CD14-positive monocyte (primary cell): ENCODE data around the gene OTUB1. TPM values are rescaled to one million over a fixed set of nuclear protein-coding genes. Genes with fewer than 3 reads are reported as not detected.

Experiments
- DNase-seq, 3 donors: peaks; one replicate each; pipeline ENCODE4 v3.0.0-alpha.2; 2011 to 2022
- H2AFZ ChIP-seq: 2 replicates; pipeline ENCODE4 v1.6.0; 2012; ENCODE audit warnings: mild to moderate bottlenecking, low read depth, low read length, inconsistent platforms; ENCODE audit not compliant: insufficient read depth, poor library complexity, severe bottlenecking
- H3K27ac ChIP-seq, 2 donors: 1 replicate in 1 of 2; 2 replicates in 1 of 2; pipeline ENCODE4 v1.5.1; 2012 to 2013; ENCODE audit warnings: low read length in 2 of 2, control low read depth in 1 of 2, inconsistent platforms in 1 of 2, low read depth in 1 of 2, mild to moderate bottlenecking in 1 of 2
- H3K27me3 ChIP-seq, 2 donors: one replicate each; pipeline versions ENCODE4 v1.6.0 to v1.6.1; 2011 to 2013; ENCODE audit warnings: low read length in 2 of 2; ENCODE audit not compliant: control insufficient read depth in 2 of 2, insufficient read depth in 2 of 2
- H3K36me3 ChIP-seq, 2 donors: replicated peaks in 1 of 2; 1 replicate in 1 of 2; 2 replicates in 1 of 2; pipeline versions ENCODE4 v1.5.1 to v1.6.1; 2012 to 2013; ENCODE audit warnings: low read length in 2 of 2, control low read depth in 1 of 2, inconsistent platforms in 1 of 2, mild to moderate bottlenecking in 1 of 2; ENCODE audit not compliant: insufficient read depth in 2 of 2, control insufficient read depth in 1 of 2
- H3K4me1 ChIP-seq, 2 donors: 1 replicate in 1 of 2; 2 replicates in 1 of 2; pipeline versions ENCODE4 v1.5.1 to v1.6.1; 2012 to 2013; ENCODE audit warnings: low read length in 2 of 2, control low read depth in 1 of 2, inconsistent platforms in 1 of 2, mild to moderate bottlenecking in 1 of 2, moderate library complexity in 1 of 2; ENCODE audit not compliant: insufficient read depth in 2 of 2, control insufficient read depth in 1 of 2
- H3K4me2 ChIP-seq: replicated peaks from 2 replicates; pipeline ENCODE3; 2012; ENCODE audit warnings: low read length, moderate library complexity, mild to moderate bottlenecking; ENCODE audit not compliant: poor library complexity, severe bottlenecking; ENCODE audit errors: extremely low read depth
- H3K4me3 ChIP-seq, 3 experiments: fragments of 200-600 bp in 1 of 3; sonication (generic) in 1 of 3; replicated peaks in 1 of 3; 1 replicate in 2 of 3; 2 replicates in 1 of 3; pipeline ENCODE4 v1.5.1; 2011 to 2013; ENCODE audit warnings: low read length in 3 of 3, mild to moderate bottlenecking in 3 of 3, control low read depth in 2 of 3, low read depth in 2 of 3, inconsistent platforms in 1 of 3, moderate library complexity in 1 of 3
- H3K79me2 ChIP-seq: 2 replicates; pipeline ENCODE4 v1.6.0; 2012; ENCODE audit warnings: mild to moderate bottlenecking, control low read depth, inconsistent platforms, low read length, moderate library complexity; ENCODE audit not compliant: insufficient read depth
- H3K9ac ChIP-seq: 2 replicates; pipeline ENCODE4 v1.6.0; 2017; ENCODE audit warnings: low read length, mild to moderate bottlenecking; ENCODE audit not compliant: insufficient read depth, poor library complexity, severe bottlenecking
- H3K9me3 ChIP-seq, 2 donors: replicated peaks in 1 of 2; 1 replicate in 1 of 2; 2 replicates in 1 of 2; pipeline versions ENCODE4 v1.5.1 to v1.6.1; 2012 to 2013; ENCODE audit warnings: low read length in 2 of 2, control low read depth in 1 of 2; ENCODE audit not compliant: control insufficient read depth in 1 of 2, insufficient read depth in 1 of 2
- H4K20me1 ChIP-seq: 2 replicates; pipeline ENCODE4 v1.6.0; 2012; ENCODE audit warnings: mild to moderate bottlenecking, low read length, control low read depth, moderate library complexity; ENCODE audit not compliant: insufficient read depth
- H3K27ac Mint-ChIP-seq, 7 donors: one replicate each; pipeline ENCODE4 v1.8.0; 2020; ENCODE audit warnings: mild to moderate bottlenecking in 7 of 7, mixed read lengths in 7 of 7, moderate library complexity in 6 of 7, inconsistent platforms in 2 of 7
- H3K27me3 Mint-ChIP-seq, 3 donors: one replicate each; pipeline ENCODE4 v1.8.0; 2021 to 2022; ENCODE audit warnings: low read depth in 3 of 3, mild to moderate bottlenecking in 3 of 3, mixed read lengths in 3 of 3, moderate library complexity in 3 of 3, inconsistent platforms in 1 of 3
- H3K36me3 Mint-ChIP-seq, 2 donors: one replicate each; pipeline ENCODE4 v1.8.0; 2020; ENCODE audit warnings: mixed read lengths in 2 of 2, inconsistent platforms in 1 of 2, mild to moderate bottlenecking in 1 of 2
- H3K4me1 Mint-ChIP-seq: one replicate; pipeline ENCODE4 v1.8.0; 2020; ENCODE audit warnings: mild to moderate bottlenecking, mixed read lengths
- H3K4me3 Mint-ChIP-seq, 2 donors: one replicate each; pipeline ENCODE4 v1.8.0; 2020; ENCODE audit warnings: mild to moderate bottlenecking in 2 of 2, mixed read lengths in 2 of 2, moderate library complexity in 1 of 2
- H3K9me3 Mint-ChIP-seq, 7 donors: one replicate each; pipeline ENCODE4 v1.8.0; 2020 to 2022; ENCODE audit warnings: mixed read lengths in 7 of 7, mild to moderate bottlenecking in 6 of 7, moderate library complexity in 6 of 7, inconsistent platforms in 2 of 7
- CTCF ChIP-seq: fragments of 200-600 bp; IDR thresholded peaks from one replicate; pipeline ENCODE4 v1.8.0; 2022; ENCODE audit warnings: antibody characterized with exemption, mild to moderate bottlenecking
- WGBS: methylation state at CpG from one replicate; pipeline ENCODE4 v1.1.5; 2013; ENCODE audit warnings: missing lambda C conversion rate; ENCODE audit not compliant: insufficient coverage; 5-methylcytosine and 5-hydroxymethylcytosine counted together
- intact Hi-C, 2 donors: fragments of 100-400 bp; cut with micrococcal nuclease; formaldehyde crosslinking; loops; one replicate each; pipeline versions ENCODE4 v1.15.0 to v1.15.1; 2023
- polyA plus RNA-seq, 3 donors: library from polyadenylated mRNA; depleted of rRNA in 1 of 3; unstranded in 2 of 3; stranded (reverse) in 1 of 3; fragments of 300-500 nt in 2 of 3; fragments of >200 nt in 1 of 3; fragmentation: Illumina TruSeq in 2 of 3; gene quantifications; 1 replicate in 2 of 3; 2 replicates in 1 of 3; pipeline ENCODE4 v1.2.3, GENCODE V29; 2012 to 2021

The OTUB1 gene
- polyA plus RNA-seq, 3 donors: 131 to 170 (median 140) TPM

GRCh38 chr11:64001484-64002420 lies 15.5 kb downstream of the OTUB1 start:
- Mint-ChIP-seq H3K9me3 (peaks cover 0 to 10% (median 3%) of the 10 kb centered on the region in 7 donors), H3K36me3 (peaks cover 18 to 19% of the 10 kb centered on the region in 2 donors), H3K27me3 (peaks cover 59 to 79% (median 59%) of the 10 kb centered on the region in 3 donors), H3K4me3 (peak overlapping the region in 1 of 2 donors; percentile 61), H3K4me1 (peaks cover 40% of the 10 kb centered on the region), H3K27ac (no peak overlapping the region)
- peaks cover 18% of the 10 kb centered on the region in 2 donors for H3K36me3 ChIP-seq
- peaks cover 39 to 52% of the 10 kb centered on the region in 2 donors for H3K4me1 ChIP-seq
- H3K9me3 ChIP-seq: peaks cover 0 to 5% of the 10 kb centered on the region in 2 donors
- H3K9ac ChIP-seq: no peak overlapping the region
- DNase-seq: no peak
- H2AFZ ChIP-seq: no peak overlapping the region
- H3K4me3 ChIP-seq: no peak overlapping the region
- TF ChIP-seq CTCF: no peak
- H3K4me2 ChIP-seq: no peak overlapping the region
- peaks cover 34% of the 10 kb centered on the region for H4K20me1 ChIP-seq
- no peaks in the 10 kb centered on the region for H3K79me2 ChIP-seq
- intact Hi-C loops: loop anchor here (2.0 kb wide), 1 partner anchor 147 kb away; no protein-coding TSS in a partner anchor
- peaks cover 15 to 67% of the 10 kb centered on the region in 2 donors for H3K27me3 ChIP-seq
- WGBS: 22% methylated on average over 10 of the region's 23 CpGs
- H3K27ac ChIP-seq: no peak overlapping the region

- H3K4me1 ChIP-seq: peaks cover 46 to 56% of the 10 kb centered on the region in 2 donors
- no peak overlapping the region for H3K9ac ChIP-seq
- peaks cover 47% of the 10 kb centered on the region for H3K4me1 Mint-ChIP-seq
- H3K27me3 Mint-ChIP-seq: peaks cover 67 to 88% (median 72%) of the 10 kb centered on the region in 3 donors
- H3K9me3 Mint-ChIP-seq: peaks cover 0 to 15% (median 4%) of the 10 kb centered on the region in 7 donors
- H3K79me2 ChIP-seq: no peaks in the 10 kb centered on the region
- no peak overlapping the region for H2AFZ ChIP-seq
- H3K4me3 Mint-ChIP-seq: peak overlapping the region in 1 of 2 donors; percentile 61
- H3K9me3 ChIP-seq: peaks cover 0 to 5% of the 10 kb centered on the region in 2 donors
- no peak overlapping the region for H3K27ac Mint-ChIP-seq
- no peak for DNase-seq
- TF ChIP-seq CTCF: no peak
- H3K27ac ChIP-seq: no peak overlapping the region
- no peak overlapping the region for H3K4me2 ChIP-seq
- no peaks in the 10 kb centered on the region for H3K36me3 ChIP-seq
- WGBS: 44% methylated on average over 20 of the region's 23 CpGs
- peaks cover 0 to 4% of the 10 kb centered on the region in 2 donors for H3K36me3 Mint-ChIP-seq
- intact Hi-C loops: no loop called here
- peaks cover 12% of the 10 kb centered on the region for H4K20me1 ChIP-seq
- no peak overlapping the region for H3K4me3 ChIP-seq
- H3K27me3 ChIP-seq: peaks cover 15 to 82% of the 10 kb centered on the region in 2 donors
Observed at GRCh38 chr11:64003807-64004589, 17.8 kb downstream of the OTUB1 start.
